GM12864 (cell line): ENCODE data around the gene PNPLA7.

Experiments
- DNase-seq: peaks from one replicate; pipeline ENCODE4 v3.0.0-alpha.2; 2011; ENCODE audit warnings: low read depth
- H3K4me3 ChIP-seq: 2 replicates; pipeline ENCODE4 v1.5.1; 2011; ENCODE audit warnings: mild to moderate bottlenecking, low read depth, low read length, control low read depth
- TF ChIP-seq, protein P1 (sequence below): IDR thresholded peaks from 2 replicates; pipeline ENCODE4 v1.5.1; 2011; ENCODE audit warnings: low read depth, mild to moderate bottlenecking, moderate library complexity, low read length, control low read depth, inconsistent platforms; ENCODE audit errors: missing control alignments

PNPLA7 gene

DNA sequence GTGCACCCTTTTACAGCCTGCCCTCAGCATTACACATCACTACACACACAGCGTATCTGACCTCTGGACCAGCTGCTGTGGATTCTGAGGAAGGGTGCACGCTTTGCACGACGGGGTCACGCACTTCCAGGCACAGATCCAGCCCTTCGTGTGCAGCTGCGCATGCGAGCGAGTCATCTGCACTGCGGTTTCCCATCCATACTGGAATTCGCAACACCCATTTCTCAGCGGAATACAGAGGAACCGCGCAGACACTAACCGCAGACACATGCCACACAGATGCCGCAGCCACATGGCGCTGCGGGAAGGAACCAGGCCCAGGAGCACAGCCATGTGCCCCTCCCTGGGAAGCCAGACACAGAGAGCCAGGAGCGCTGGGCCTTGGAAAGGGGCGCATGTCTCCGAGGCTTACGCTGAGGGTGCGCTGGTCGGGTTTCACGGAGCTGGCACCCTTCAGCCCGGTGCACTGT is 43.5 kb downstream of the PNPLA7 start:
- no peak for DNase-seq
- no peak overlapping the region for H3K4me3 ChIP-seq
- TF ChIP-seq, protein P1, sequence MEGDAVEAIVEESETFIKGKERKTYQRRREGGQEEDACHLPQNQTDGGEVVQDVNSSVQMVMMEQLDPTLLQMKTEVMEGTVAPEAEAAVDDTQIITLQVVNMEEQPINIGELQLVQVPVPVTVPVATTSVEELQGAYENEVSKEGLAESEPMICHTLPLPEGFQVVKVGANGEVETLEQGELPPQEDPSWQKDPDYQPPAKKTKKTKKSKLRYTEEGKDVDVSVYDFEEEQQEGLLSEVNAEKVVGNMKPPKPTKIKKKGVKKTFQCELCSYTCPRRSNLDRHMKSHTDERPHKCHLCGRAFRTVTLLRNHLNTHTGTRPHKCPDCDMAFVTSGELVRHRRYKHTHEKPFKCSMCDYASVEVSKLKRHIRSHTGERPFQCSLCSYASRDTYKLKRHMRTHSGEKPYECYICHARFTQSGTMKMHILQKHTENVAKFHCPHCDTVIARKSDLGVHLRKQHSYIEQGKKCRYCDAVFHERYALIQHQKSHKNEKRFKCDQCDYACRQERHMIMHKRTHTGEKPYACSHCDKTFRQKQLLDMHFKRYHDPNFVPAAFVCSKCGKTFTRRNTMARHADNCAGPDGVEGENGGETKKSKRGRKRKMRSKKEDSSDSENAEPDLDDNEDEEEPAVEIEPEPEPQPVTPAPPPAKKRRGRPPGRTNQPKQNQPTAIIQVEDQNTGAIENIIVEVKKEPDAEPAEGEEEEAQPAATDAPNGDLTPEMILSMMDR, result no peak

DNA sequence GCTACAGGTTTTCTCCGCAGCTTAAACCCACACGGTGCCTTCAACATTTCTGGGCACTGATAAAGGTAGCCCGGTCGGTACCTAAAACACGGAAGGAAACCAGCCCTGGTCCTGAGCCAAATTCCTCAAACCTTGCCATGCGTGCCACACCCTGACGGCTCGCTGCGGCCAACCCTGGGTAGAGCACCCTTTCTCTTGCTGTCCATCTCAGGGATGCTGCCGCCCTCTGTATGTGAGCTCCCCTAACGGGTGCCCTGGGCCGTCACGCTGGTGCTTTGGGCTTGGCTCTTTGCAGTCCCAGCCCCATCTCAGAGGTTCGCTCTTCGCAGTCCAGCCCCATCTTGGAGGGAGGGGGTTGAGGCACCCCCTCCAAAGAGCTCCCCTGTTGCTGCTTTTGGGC is 43.9 kb downstream of the PNPLA7 start:
- no peak overlapping the region for H3K4me3 ChIP-seq
- TF ChIP-seq, protein P1, result no peak
- DNase-seq, result no peak

DNA sequence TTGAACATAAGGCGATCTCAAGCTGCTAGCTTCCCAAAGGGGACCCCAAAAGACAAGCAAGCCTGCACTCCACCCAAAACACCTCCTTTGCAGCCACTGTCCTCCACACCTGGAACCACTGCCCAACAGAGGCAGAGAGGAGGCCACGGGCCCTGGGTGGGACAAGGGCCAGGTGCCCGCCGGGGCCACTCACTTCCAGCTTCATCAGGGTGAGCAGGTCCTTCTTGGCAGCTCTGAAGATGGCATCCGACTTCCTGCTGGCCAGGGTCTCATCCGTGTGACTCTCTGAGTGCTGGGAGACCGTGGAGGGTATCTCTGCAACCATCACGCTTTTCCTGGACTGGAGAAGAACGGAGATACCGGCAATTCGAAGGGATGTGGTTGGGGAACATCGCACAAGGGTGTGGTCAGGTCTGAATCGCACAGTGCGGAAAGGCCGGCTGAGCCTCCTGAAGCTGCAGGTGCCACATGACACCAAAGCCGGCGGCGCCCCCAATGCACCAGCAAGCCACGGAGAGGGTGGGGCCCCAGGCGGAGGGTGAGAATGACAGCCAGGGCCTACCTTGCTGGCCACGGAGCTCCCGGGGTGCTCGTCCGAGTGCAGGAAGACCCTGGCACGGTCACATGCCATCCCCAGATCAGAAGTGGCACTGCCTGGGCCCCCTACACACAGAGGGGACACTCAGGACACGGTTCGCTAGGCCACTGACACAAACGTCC is 44.6 kb downstream of the PNPLA7 start:
- no peak overlapping the region for H3K4me3 ChIP-seq
- no peak for DNase-seq
- TF ChIP-seq, protein P1, result no peak

DNA sequence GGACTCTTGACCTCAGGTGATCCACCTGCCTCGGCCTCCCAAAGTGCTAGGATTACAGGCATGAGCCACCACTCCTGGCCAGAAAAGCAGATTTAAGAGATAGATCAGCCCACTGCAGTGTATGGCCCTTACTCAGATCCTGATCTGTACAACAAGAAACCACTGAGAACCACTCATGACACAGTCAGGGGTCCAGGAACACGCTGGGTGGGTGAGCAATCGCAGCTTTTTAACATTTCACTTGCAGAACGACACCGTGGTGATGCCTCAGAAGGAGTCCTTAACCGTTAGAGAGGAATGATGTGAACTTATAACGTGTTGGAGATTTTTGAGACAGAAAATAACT is 45.8 kb downstream of the PNPLA7 start:
- no peak overlapping the region for H3K4me3 ChIP-seq
- TF ChIP-seq, protein P1, result no peak
- no peak for DNase-seq

DNA sequence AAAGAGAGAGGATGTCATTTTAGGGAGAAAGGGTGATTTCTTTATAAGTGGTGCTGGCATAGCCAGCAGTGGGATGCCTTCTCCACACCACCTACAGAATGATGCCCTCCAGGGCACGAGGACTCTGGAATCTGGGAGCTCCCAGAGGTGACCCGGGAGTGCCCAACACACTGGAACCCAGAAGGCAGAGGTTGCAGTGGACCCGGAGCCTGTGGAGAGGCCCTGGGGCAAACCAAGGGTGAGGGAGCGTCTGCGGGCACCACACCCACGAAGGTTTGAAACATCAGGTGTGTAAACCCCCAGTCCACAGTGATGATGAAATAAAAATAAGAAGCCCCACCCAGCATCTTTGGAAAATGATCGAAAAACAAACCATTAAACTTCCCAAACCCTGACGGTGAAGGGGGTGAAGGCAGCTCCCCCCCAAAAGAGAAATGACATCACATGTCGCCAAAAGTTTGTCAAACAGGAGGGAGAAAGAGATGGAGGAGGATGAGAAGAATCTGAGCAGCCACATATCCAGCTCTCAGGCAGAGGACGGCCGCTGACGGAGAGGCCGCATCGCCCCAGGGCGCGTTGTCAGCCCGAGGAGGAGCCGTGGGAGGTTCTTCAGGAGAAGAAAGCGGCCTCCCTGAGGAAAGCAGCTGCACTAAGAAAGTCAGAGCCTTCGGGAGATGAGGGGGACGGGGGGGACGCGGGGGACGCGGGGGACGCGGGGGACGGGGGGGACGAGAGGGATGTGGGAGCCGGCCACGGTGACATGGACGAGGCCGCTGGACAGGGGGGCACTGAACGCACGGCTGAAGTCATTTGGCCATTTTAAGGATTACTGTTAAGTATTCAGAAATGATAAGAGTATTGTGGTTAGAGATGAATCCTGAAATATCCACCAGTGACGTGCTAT is 47.9 kb downstream of the PNPLA7 start:
- TF ChIP-seq, protein P1, result no peak
- DNase-seq, result no peak
- H3K4me3 ChIP-seq, result no peak overlapping the region

DNA sequence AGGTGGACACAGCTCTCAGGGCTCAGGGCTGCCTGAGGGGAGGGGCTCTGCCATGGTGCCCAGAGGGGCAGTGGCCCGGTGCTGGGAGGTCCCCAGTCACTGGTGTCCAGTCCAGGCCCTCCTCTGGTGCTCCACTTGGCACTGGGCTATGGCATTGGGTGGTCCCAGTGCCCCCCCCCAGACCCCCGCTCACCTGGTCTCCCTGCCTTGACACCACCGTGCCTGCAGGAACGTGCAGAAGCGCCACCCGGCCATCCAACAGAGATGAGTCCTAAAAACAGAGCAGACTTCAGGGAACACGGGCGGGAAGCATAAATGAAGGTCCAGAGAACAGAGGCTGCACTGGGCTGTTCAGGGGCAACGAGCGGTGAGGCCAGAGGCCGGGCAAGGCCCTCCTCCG is 48.7 kb downstream of the PNPLA7 start:
- no peak overlapping the region for H3K4me3 ChIP-seq
- no peak for DNase-seq
- TF ChIP-seq, protein P1, result no peak
